OCI-LY7 (cell line): ENCODE results near the gene FBXO42. TPM values are rescaled to one million over a fixed set of nuclear protein-coding genes. Genes with fewer than 3 reads are reported as not detected.

Experiments
- BruUV-seq: library from RNA; stranded (reverse); fragments of 400-500 nt; replicated peaks from 2 replicates; lab custom pipeline; 2021; lab: Mats Ljungman, UMichigan
- CTCF ChIA-PET: fragments of 300-600 bp; sonication (Branson Sonifier 250); formaldehyde crosslinking; loops from one replicate; lab custom pipeline; 2022; ENCODE audit warnings: antibody characterized with exemption; ENCODE audit not compliant: unreplicated experiment; lab: Charles Lee
- POLR2A ChIA-PET: fragments of 300-600 bp; sonication (Branson Sonifier 250); formaldehyde crosslinking; loops from one replicate; lab custom pipeline; 2022; ENCODE audit warnings: antibody characterized with exemption; lab: Charles Lee
- DNase-seq: peaks from one replicate; pipeline ENCODE4 v3.0.0-alpha.2; 2015; ENCODE audit warnings: low spot score
- H2AFZ ChIP-seq: fragments of 200-600 bp; sonication (generic), shearing (Covaris generic); 2 replicates; pipeline ENCODE4 v1.6.1; 2014; ENCODE audit warnings: mild to moderate bottlenecking, antibody characterized with exemption, low read length, moderate library complexity
- H3K27ac ChIP-seq: fragments of 200-600 bp; sonication (generic); 2 replicates; pipeline ENCODE4 v1.5.1; 2014; ENCODE audit warnings: mixed run types, low read depth, mild to moderate bottlenecking, moderate library complexity, low read length, inconsistent platforms; ENCODE audit not compliant: poor library complexity, severe bottlenecking
- H3K36me3 ChIP-seq: fragments of 200-600 bp; sonication (generic); 2 replicates; pipeline ENCODE4 v1.6.1; 2014; ENCODE audit warnings: mild to moderate bottlenecking, antibody characterized with exemption, low read length, moderate library complexity, mixed read lengths; ENCODE audit not compliant: insufficient read depth
- H3K4me1 ChIP-seq: fragments of 200-600 bp; sonication (generic); 2 replicates; pipeline ENCODE4 v1.5.1; 2014; ENCODE audit warnings: mild to moderate bottlenecking, low read length; ENCODE audit not compliant: insufficient read depth, poor library complexity, severe bottlenecking
- H3K4me2 ChIP-seq: fragments of 200-600 bp; sonication (generic); 2 replicates; pipeline ENCODE4 v1.6.1; 2014; ENCODE audit warnings: mild to moderate bottlenecking, low read length
- H3K4me3 ChIP-seq: fragments of 200-600 bp; sonication (generic); 2 replicates; pipeline ENCODE4 v1.5.1; 2014; ENCODE audit warnings: mild to moderate bottlenecking, low read depth, low read length; ENCODE audit not compliant: poor library complexity, severe bottlenecking
- H3K79me2 ChIP-seq: fragments of 200-600 bp; sonication (generic); 2 replicates; pipeline ENCODE4 v1.6.1; 2016; ENCODE audit warnings: low read depth, mild to moderate bottlenecking, low read length, moderate library complexity, mixed read lengths; ENCODE audit not compliant: insufficient read depth
- H3K9me2 ChIP-seq: fragments of 200-600 bp; sonication (generic); 2 replicates; pipeline ENCODE4 v1.6.1; 2016; ENCODE audit warnings: mild to moderate bottlenecking, low read length, mixed read lengths; ENCODE audit not compliant: insufficient read depth
- H3K9me3 ChIP-seq: fragments of 200-600 bp; sonication (generic); 2 replicates; pipeline ENCODE4 v1.6.1; 2014; ENCODE audit warnings: mild to moderate bottlenecking, mixed run types, low read length, mixed read lengths
- H4K20me1 ChIP-seq: fragments of 200-600 bp; sonication (generic); 2 replicates; pipeline ENCODE4 v1.6.1; 2014; ENCODE audit warnings: mild to moderate bottlenecking, antibody characterized with exemption, low read length, moderate library complexity, mixed read lengths; ENCODE audit not compliant: insufficient read depth
- CTCF ChIP-seq: fragments of 200-600 bp; sonication (generic); conservative IDR thresholded peaks from 2 replicates; pipeline ENCODE4 v1.5.1; 2014; ENCODE audit warnings: mild to moderate bottlenecking, antibody characterized with exemption, low read length, moderate library complexity, mixed read lengths
- EZH2phosphoT487 ChIP-seq: fragments of 200-600 bp; sonication (generic); IDR thresholded peaks from 2 replicates; pipeline ENCODE4 v1.6.1; 2018; ENCODE audit warnings: low read depth, borderline replicate concordance, mild to moderate bottlenecking, mixed run types, antibody characterized with exemption, low read length, moderate library complexity, mixed read lengths
- intact Hi-C: fragments of 100-400 bp; cut with micrococcal nuclease; formaldehyde crosslinking; loops from one replicate; pipeline ENCODE4 v1.10.0; 2022; ENCODE audit not compliant: unreplicated experiment
- total RNA-seq, 2 experiments: library from RNA; depleted of rRNA in 1 of 2; stranded (reverse); fragments of >200 nt in 1 of 2; shearing (Covaris generic) in 1 of 2; gene quantifications; 2 replicates each; pipeline ENCODE4 v1.2.3, GENCODE V29; 2014 to 2022

FBXO42 gene
- total RNA-seq, 2 experiments from 2014 or later = 20.0 to 22.9 TPM

- BruUV-seq = no TSS peak
- no peak overlapping the region for H3K4me3 ChIP-seq
- H3K9me2 ChIP-seq = no peaks in the 10 kb centered on the region
- no peaks in the 10 kb centered on the region for H3K9me3 ChIP-seq
- no peak for DNase-seq
- ChIA-PET POLR2A (interaction anchor here (1.0 kb wide), 1 partner anchor 31 kb away, joined by 3 read pairs; no protein-coding TSS in a partner anchor), CTCF (no interaction called here)
- no peak for TF ChIP-seq CTCF
- intact Hi-C loops = no loop called here
- H3K36me3 ChIP-seq = no peaks in the 10 kb centered on the region
- H3K4me2 ChIP-seq = no peak overlapping the region
- no peaks in the 10 kb centered on the region for H3K79me2 ChIP-seq
- peaks cover 6% of the 10 kb centered on the region for H3K4me1 ChIP-seq
- H3K27ac ChIP-seq = no peak overlapping the region
- no peak overlapping the region for H2AFZ ChIP-seq
- H4K20me1 ChIP-seq = no peaks in the 10 kb centered on the region
These were observed 148.7 kb downstream of the FBXO42 start for GRCh38 chr1:16203550-16203949.

- H3K9me2 ChIP-seq = no peaks in the 10 kb centered on the region
- H4K20me1 ChIP-seq = no peaks in the 10 kb centered on the region
- H3K9me3 ChIP-seq = no peaks in the 10 kb centered on the region
- intact Hi-C loops = no loop called here
- no peak overlapping the region for H3K27ac ChIP-seq
- H2AFZ ChIP-seq = no peak overlapping the region
- BruUV-seq = no TSS peak
- no peaks in the 10 kb centered on the region for H3K79me2 ChIP-seq
- no peak for TF ChIP-seq CTCF
- no peak for TF ChIP-seq EZH2phosphoT487
- H3K4me1 ChIP-seq = peaks cover 6% of the 10 kb centered on the region
- no peak for DNase-seq
- CTCF ChIA-PET = interaction anchor here (0.5 kb wide), 3 partner anchors 14 to 23 kb away, joined by 3 to 5 read pairs (median 3); no protein-coding TSS in a partner anchor
- no peak overlapping the region for H3K4me2 ChIP-seq
- H3K4me3 ChIP-seq = no peak overlapping the region
- POLR2A ChIA-PET = interaction anchor here (1.0 kb wide), 1 partner anchor 32 kb away, joined by 3 read pairs; no protein-coding TSS in a partner anchor
- H3K36me3 ChIP-seq = no peaks in the 10 kb centered on the region
These were observed 149.7 kb downstream of the FBXO42 start for GRCh38 chr1:16202281-16203210.

GRCh38 chr1:16199700-16200099 is 152.6 kb downstream of the FBXO42 start:
- TF ChIP-seq EZH2phosphoT487 = no peak
- no peak for TF ChIP-seq CTCF
- Histone ChIP-seq H3K36me3 (no peaks in the 10 kb centered on the region), H3K9me2 (no peaks in the 10 kb centered on the region), H3K79me2 (no peaks in the 10 kb centered on the region), H4K20me1 (no peaks in the 10 kb centered on the region), H3K27ac (no peak overlapping the region), H3K4me3 (no peak overlapping the region), H3K9me3 (no peaks in the 10 kb centered on the region), H2AFZ (no peak overlapping the region), H3K4me2 (no peak overlapping the region), H3K4me1 (no peaks in the 10 kb centered on the region)
- DNase-seq = no peak
- ChIA-PET CTCF (interaction anchor here (0.5 to 1.1 kb wide), 2 partner anchors 118 to 120 kb away, joined by 3 read pairs; no protein-coding TSS in a partner anchor), POLR2A (interaction anchor here (0.7 to 2.2 kb wide), 2 partner anchors 17 to 791 kb away, joined by 4 to 7 read pairs; no protein-coding TSS in a partner anchor)
- BruUV-seq = no TSS peak
- intact Hi-C loops = no loop called here
